Progenitor cell of endocrine pancreas (in vitro differentiated cells): ENCODE results near the gene ITGA8. TPM values are rescaled to one million over a fixed set of nuclear protein-coding genes. Genes with fewer than 3 reads are reported as not detected.
"Not testable (repeated sequence)": the region's sequence is repeated elsewhere in the genome, so short reads cannot be mapped to it uniquely, and the experiment has no call there.

Source experiments
- DNase-seq: peaks from one replicate; pipeline ENCODE4 v3.0.0; 2021; ENCODE audit warnings: low spot score; ENCODE audit not compliant: unreplicated experiment
- H3K27ac Mint-ChIP-seq: 2 replicates; pipeline ENCODE4 v1.8.0; 2021; ENCODE audit warnings: mild to moderate bottlenecking, moderate library complexity, mixed read lengths
- H3K27me3 Mint-ChIP-seq: 2 replicates; pipeline ENCODE4 v1.8.0; 2021; ENCODE audit warnings: mixed read lengths
- H3K36me3 Mint-ChIP-seq: 2 replicates; pipeline ENCODE4 v1.8.0; 2022; ENCODE audit warnings: mixed read lengths; ENCODE audit not compliant: insufficient read depth
- H3K4me1 Mint-ChIP-seq: 2 replicates; pipeline ENCODE4 v1.8.0; 2021; ENCODE audit warnings: low read depth, mixed read lengths
- H3K4me3 Mint-ChIP-seq: 2 replicates; pipeline ENCODE4 v1.8.0; 2021; ENCODE audit warnings: low read depth, mild to moderate bottlenecking, moderate library complexity, mixed read lengths
- H3K9me3 Mint-ChIP-seq: 2 replicates; pipeline ENCODE4 v1.8.0; 2021; ENCODE audit warnings: low read depth, mixed read lengths
- CTCF ChIP-seq: fragments of 200-600 bp; sonication (generic); IDR thresholded peaks from one replicate; pipeline ENCODE4 v1.5.0; 2021; ENCODE audit warnings: antibody characterized with exemption, mild to moderate bottlenecking; ENCODE audit not compliant: unreplicated experiment
- total RNA-seq: library from RNA; stranded (reverse); gene quantifications from 2 replicates; pipeline ENCODE4 v1.2.1, GENCODE V29; 2021

The ITGA8 gene
- total RNA-seq, 1 donor from 2014 or later: not detected

GRCh38 chr10:15563246-15563645 lies 156.5 kb downstream of the ITGA8 start:
- H3K4me1 Mint-ChIP-seq: peaks cover under 1% of the 10 kb centered on the region
- H3K9me3 Mint-ChIP-seq: no peaks in the 10 kb centered on the region
- no peak for TF ChIP-seq CTCF
- H3K4me3 Mint-ChIP-seq: no peak overlapping the region
- H3K27me3 Mint-ChIP-seq: peaks cover 11% of the 10 kb centered on the region
- no peak overlapping the region for H3K27ac Mint-ChIP-seq
- H3K36me3 Mint-ChIP-seq: no peaks in the 10 kb centered on the region
- no peak for DNase-seq

- H3K9me3 Mint-ChIP-seq: no peaks in the 10 kb centered on the region
- peaks cover 2% of the 10 kb centered on the region for H3K4me1 Mint-ChIP-seq
- H3K4me3 Mint-ChIP-seq: no peak overlapping the region
- H3K27ac Mint-ChIP-seq: no peak overlapping the region
- H3K36me3 Mint-ChIP-seq: no peaks in the 10 kb centered on the region
- DNase-seq: no peak
- peaks cover 13% of the 10 kb centered on the region for H3K27me3 Mint-ChIP-seq
- TF ChIP-seq CTCF: no peak
Measured at GRCh38 chr10:15562578-15562977, 157.1 kb downstream of the ITGA8 start.

GRCh38 chr10:15562116-15562515 lies 157.6 kb downstream of the ITGA8 start:
- DNase-seq: no peak
- TF ChIP-seq CTCF: no peak
- H3K9me3 Mint-ChIP-seq: no peaks in the 10 kb centered on the region
- H3K36me3 Mint-ChIP-seq: no peaks in the 10 kb centered on the region
- no peak overlapping the region for H3K27ac Mint-ChIP-seq
- no peak overlapping the region for H3K4me3 Mint-ChIP-seq
- peaks cover 2% of the 10 kb centered on the region for H3K4me1 Mint-ChIP-seq
- H3K27me3 Mint-ChIP-seq: peaks cover 13% of the 10 kb centered on the region

GRCh38 chr10:15558136-15558535 lies 161.6 kb downstream of the ITGA8 start:
- Mint-ChIP-seq H3K9me3 (peaks cover 4% of the 10 kb centered on the region), H3K36me3 (no peaks in the 10 kb centered on the region), H3K4me3 (no peak overlapping the region), H3K27me3 (peaks cover 13% of the 10 kb centered on the region), H3K4me1 (peaks cover 2% of the 10 kb centered on the region), H3K27ac (no peak overlapping the region)
- no peak for TF ChIP-seq CTCF
- no peak for DNase-seq

GRCh38 chr10:15557168-15557567 lies 162.6 kb downstream of the ITGA8 start:
- not testable (repeated sequence) for DNase-seq, H3K36me3 Mint-ChIP-seq, H3K4me3 Mint-ChIP-seq, H3K9me3 Mint-ChIP-seq, H3K27me3 Mint-ChIP-seq, H3K4me1 Mint-ChIP-seq
- peak overlapping the region; percentile 41 for H3K27ac Mint-ChIP-seq

GRCh38 chr10:15550950-15551349 lies 168.8 kb downstream of the ITGA8 start:
- Mint-ChIP-seq H3K4me1 (peaks cover 3% of the 10 kb centered on the region), H3K36me3 (no peaks in the 10 kb centered on the region), H3K27ac (no peak overlapping the region), H3K27me3 (no peaks in the 10 kb centered on the region), H3K4me3 (no peak overlapping the region), H3K9me3 (peaks cover 4% of the 10 kb centered on the region)
- DNase-seq: no peak
- no peak for TF ChIP-seq CTCF
